BJ (cell line): ENCODE data around the gene PACRG. TPM values are rescaled to one million over a fixed set of nuclear protein-coding genes. Genes with fewer than 3 reads are reported as not detected.

Source experiments
- CTCF ChIA-PET: fragments of 350-600 bp; formaldehyde crosslinking; extraction: SDS; loops from one replicate; lab custom pipeline; 2021; ENCODE audit warnings: antibody characterized with exemption, inconsistent platforms; lab: Yijun Ruan, JAX
- POLR2A ChIA-PET: fragments of 300-600 bp; sonication (Branson Sonifier 250); formaldehyde crosslinking; extraction: SDS; loops from one replicate; lab custom pipeline; 2021; ENCODE audit warnings: antibody characterized with exemption; lab: Charles Lee
- DNase-seq: peaks from one replicate; pipeline ENCODE4 v3.0.0-alpha.2; 2011; ENCODE audit warnings: low read depth
- H3K27me3 ChIP-seq: 2 replicates; pipeline ENCODE4 v1.6.0; 2011; ENCODE audit warnings: low read length; ENCODE audit not compliant: control insufficient read depth, insufficient read depth
- H3K36me3 ChIP-seq: 2 replicates; pipeline ENCODE4 v1.5.1; 2011; ENCODE audit warnings: low read length; ENCODE audit not compliant: control insufficient read depth, insufficient read depth
- H3K4me3 ChIP-seq: 2 replicates; pipeline ENCODE4 v1.5.1; 2011; ENCODE audit warnings: low read depth, mild to moderate bottlenecking, control low read depth, low read length
- CTCF ChIP-seq: IDR thresholded peaks from 2 replicates; pipeline ENCODE4 v1.5.1; 2011; ENCODE audit warnings: low read depth, mild to moderate bottlenecking, control low read depth, inconsistent platforms, low read length, moderate library complexity; ENCODE audit not compliant: insufficient read depth
- polyA plus RNA-seq: library from polyadenylated mRNA; depleted of rRNA; stranded (reverse); fragments of >200 nt; gene quantifications from 2 replicates; pipeline ENCODE4 v1.2.3, GENCODE V29; 2011

The PACRG gene
- polyA plus RNA-seq, 1 experiment: 0.20 TPM

- no peak overlapping the region for H3K4me3 ChIP-seq
- DNase-seq: no peak
- ChIA-PET CTCF (no interaction called here), POLR2A (no interaction called here)
- no peak for TF ChIP-seq CTCF
- no peaks in the 10 kb centered on the region for H3K27me3 ChIP-seq
- H3K36me3 ChIP-seq: no peaks in the 10 kb centered on the region
Measured at GRCh38 chr6:163187606-163188005, 459.8 kb downstream of the PACRG start.

GRCh38 chr6:163188746-163189145 lies 461.0 kb downstream of the PACRG start:
- CTCF ChIA-PET: no interaction called here
- DNase-seq: no peak
- TF ChIP-seq CTCF: no peak
- H3K4me3 ChIP-seq: no peak overlapping the region
- H3K27me3 ChIP-seq: no peaks in the 10 kb centered on the region
- H3K36me3 ChIP-seq: no peaks in the 10 kb centered on the region
- POLR2A ChIA-PET: no interaction called here

GRCh38 chr6:163189609-163190008 lies 461.8 kb downstream of the PACRG start:
- TF ChIP-seq CTCF: no peak
- CTCF ChIA-PET: no interaction called here
- Histone ChIP-seq H3K27me3 (no peaks in the 10 kb centered on the region), H3K36me3 (no peaks in the 10 kb centered on the region), H3K4me3 (no peak overlapping the region)
- DNase-seq: no peak
- POLR2A ChIA-PET: interaction anchor here (0.6 kb wide), 1 partner anchor 734 kb away, joined by 3 read pairs; no protein-coding TSS in a partner anchor

- Histone ChIP-seq H3K27me3 (no peaks in the 10 kb centered on the region), H3K36me3 (no peaks in the 10 kb centered on the region), H3K4me3 (no peak overlapping the region)
- CTCF ChIA-PET: no interaction called here
- no peak for DNase-seq
- POLR2A ChIA-PET: no interaction called here
- no peak for TF ChIP-seq CTCF
Measured at GRCh38 chr6:163190786-163191185, 463.0 kb downstream of the PACRG start.

GRCh38 chr6:163191704-163192537 lies 464.1 kb downstream of the PACRG start:
- no peak for DNase-seq
- CTCF ChIA-PET: no interaction called here
- POLR2A ChIA-PET: no interaction called here
- Histone ChIP-seq H3K36me3 (no peaks in the 10 kb centered on the region), H3K27me3 (no peaks in the 10 kb centered on the region), H3K4me3 (no peak overlapping the region)
- TF ChIP-seq CTCF: no peak
